Chondrocyte (in vitro differentiated cells): ENCODE data around the gene OR52L1. TPM values are rescaled to one million over a fixed set of nuclear protein-coding genes. Genes with fewer than 3 reads are reported as not detected.

Experiments used
- DNase-seq: peaks from one replicate; pipeline ENCODE4 v3.0.0; 2021; ENCODE audit warnings: mixed read lengths, low spot score
- H3K27ac Mint-ChIP-seq: one replicate; pipeline ENCODE4 v1.8.0; 2021; ENCODE audit warnings: mild to moderate bottlenecking, moderate library complexity, mixed read lengths; ENCODE audit not compliant: unreplicated experiment
- H3K27me3 Mint-ChIP-seq: 2 replicates; pipeline ENCODE4 v1.8.0; 2021; ENCODE audit warnings: low read depth, mixed read lengths
- H3K36me3 Mint-ChIP-seq: 2 replicates; pipeline ENCODE4 v1.8.0; 2021; ENCODE audit warnings: low read depth, mixed read lengths
- H3K4me1 Mint-ChIP-seq: 2 replicates; pipeline ENCODE4 v1.8.0; 2021; ENCODE audit warnings: low read depth, mild to moderate bottlenecking, mixed read lengths
- H3K4me3 Mint-ChIP-seq: one replicate; pipeline ENCODE4 v1.8.0; 2021; ENCODE audit warnings: mild to moderate bottlenecking, moderate library complexity, mixed read lengths; ENCODE audit not compliant: unreplicated experiment
- H3K9me3 Mint-ChIP-seq: 2 replicates; pipeline ENCODE4 v1.8.0; 2021; ENCODE audit warnings: low read depth, mixed read lengths
- CTCF ChIP-seq: fragments of 200-600 bp; sonication (generic); IDR thresholded peaks from 2 replicates; pipeline ENCODE4 v1.5.0; 2021; ENCODE audit warnings: antibody characterized with exemption, mild to moderate bottlenecking, moderate library complexity
- total RNA-seq: library from RNA; stranded (reverse); gene quantifications from 3 replicates; pipeline ENCODE4 v1.2.1, GENCODE V29; 2021

OR52L1 gene
- total RNA-seq, 1 donor from 2014 or later: not detected

GRCh38 chr11:6013042-6013441 lies 26.3 kb upstream of the OR52L1 start:
- DNase-seq: no peak
- Mint-ChIP-seq H3K27ac (no peak overlapping the region), H3K36me3 (peaks cover 1% of the 10 kb centered on the region), H3K27me3 (peaks cover 5% of the 10 kb centered on the region), H3K4me1 (no peaks in the 10 kb centered on the region), H3K9me3 (peaks cover 7% of the 10 kb centered on the region), H3K4me3 (no peak overlapping the region)
- TF ChIP-seq CTCF: no peak

- Mint-ChIP-seq H3K27ac (no peak overlapping the region), H3K4me3 (no peak overlapping the region), H3K4me1 (no peaks in the 10 kb centered on the region), H3K9me3 (peaks cover 7% of the 10 kb centered on the region), H3K27me3 (peaks cover 5% of the 10 kb centered on the region), H3K36me3 (peaks cover 1% of the 10 kb centered on the region)
- no peak for DNase-seq
- TF ChIP-seq CTCF: no peak
Observed at GRCh38 chr11:6012035-6012668, 25.4 kb upstream of the OR52L1 start.

GRCh38 chr11:6006846-6007245 lies 20.1 kb upstream of the OR52L1 start, which contains the start of gene OR56A4:
Gene OR56A4, minus strand, starts transcription at chr11:6006946. Its CDS starts 3,954 bp downstream, at chr11:6002992.
- Mint-ChIP-seq H3K36me3 (no peaks in the 10 kb centered on the region), H3K9me3 (no peaks in the 10 kb centered on the region), H3K4me1 (no peaks in the 10 kb centered on the region), H3K27ac (no peak within 1 kb of the TSS), H3K4me3 (no peak within 1 kb of the TSS), H3K27me3 (peaks cover 22% of the 10 kb centered on the region)
- DNase-seq: no peak
- TF ChIP-seq CTCF: no peak

- no peaks in the 10 kb centered on the region for H3K36me3 Mint-ChIP-seq
- H3K4me1 Mint-ChIP-seq: no peaks in the 10 kb centered on the region
- H3K4me3 Mint-ChIP-seq: no peak overlapping the region
- H3K9me3 Mint-ChIP-seq: no peaks in the 10 kb centered on the region
- TF ChIP-seq CTCF: no peak
- no peak overlapping the region for H3K27ac Mint-ChIP-seq
- no peak for DNase-seq
- H3K27me3 Mint-ChIP-seq: peaks cover 23% of the 10 kb centered on the region
Observed at GRCh38 chr11:6006395-6006794, 19.6 kb upstream of the OR52L1 start.

- Mint-ChIP-seq H3K9me3 (no peaks in the 10 kb centered on the region), H3K27me3 (peaks cover 28% of the 10 kb centered on the region)
- TF ChIP-seq CTCF: no peak
Observed at GRCh38 chr11:6002202-6002699, 15.5 kb upstream of the OR52L1 start.

More at GRCh38 chr11:6002202-6002699, 15.5 kb upstream of the OR52L1 start:
- no peak for DNase-seq
- Mint-ChIP-seq H3K27ac (no peak overlapping the region), H3K36me3 (no peaks in the 10 kb centered on the region), H3K4me3 (no peak overlapping the region), H3K4me1 (no peaks in the 10 kb centered on the region)
